ENCODE data around the gene PPFIA3.
"Not testable (repeated sequence)": the region's sequence is repeated elsewhere in the genome, so short reads cannot be mapped to it uniquely, and the experiment has no call there.

DNA sequence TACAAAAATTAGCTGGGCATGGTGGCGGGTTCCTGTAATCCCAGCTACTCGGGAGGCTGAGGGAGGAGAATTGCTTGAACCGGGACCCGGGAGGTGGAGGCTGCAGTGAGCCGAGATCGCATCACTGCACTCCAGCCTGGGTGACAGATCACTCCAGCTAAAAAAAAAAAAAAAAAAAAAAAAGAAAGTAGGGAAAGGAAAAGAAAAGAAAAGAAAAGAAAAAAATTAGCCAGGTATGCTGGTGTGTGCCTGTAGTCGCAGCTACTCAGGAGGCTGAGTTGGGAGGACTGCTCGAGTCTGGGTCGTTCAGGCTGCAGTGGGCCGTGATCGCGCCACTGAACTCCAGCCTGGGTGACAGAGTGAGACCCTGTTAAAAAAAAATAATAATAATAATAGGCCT is 7.9 kb downstream of the PPFIA3 start:
- TF ChIP-seq EZH2 (IDR thresholded peaks at IDR 0.05; ENCODE audit: low read depth): not testable (repeated sequence)
- TF ChIP-seq, protein P1, sequence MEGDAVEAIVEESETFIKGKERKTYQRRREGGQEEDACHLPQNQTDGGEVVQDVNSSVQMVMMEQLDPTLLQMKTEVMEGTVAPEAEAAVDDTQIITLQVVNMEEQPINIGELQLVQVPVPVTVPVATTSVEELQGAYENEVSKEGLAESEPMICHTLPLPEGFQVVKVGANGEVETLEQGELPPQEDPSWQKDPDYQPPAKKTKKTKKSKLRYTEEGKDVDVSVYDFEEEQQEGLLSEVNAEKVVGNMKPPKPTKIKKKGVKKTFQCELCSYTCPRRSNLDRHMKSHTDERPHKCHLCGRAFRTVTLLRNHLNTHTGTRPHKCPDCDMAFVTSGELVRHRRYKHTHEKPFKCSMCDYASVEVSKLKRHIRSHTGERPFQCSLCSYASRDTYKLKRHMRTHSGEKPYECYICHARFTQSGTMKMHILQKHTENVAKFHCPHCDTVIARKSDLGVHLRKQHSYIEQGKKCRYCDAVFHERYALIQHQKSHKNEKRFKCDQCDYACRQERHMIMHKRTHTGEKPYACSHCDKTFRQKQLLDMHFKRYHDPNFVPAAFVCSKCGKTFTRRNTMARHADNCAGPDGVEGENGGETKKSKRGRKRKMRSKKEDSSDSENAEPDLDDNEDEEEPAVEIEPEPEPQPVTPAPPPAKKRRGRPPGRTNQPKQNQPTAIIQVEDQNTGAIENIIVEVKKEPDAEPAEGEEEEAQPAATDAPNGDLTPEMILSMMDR (conservative IDR thresholded peaks at IDR 0.05): not testable (repeated sequence)
